MM.1S (cell line): ENCODE results near the gene PRKCE.

Experiments
- EZH2 ChIP-seq: fragments of 300-600 bp; sonication (generic); optimal IDR thresholded peaks from 2 replicates; pipeline ENCODE3; 2017; ENCODE audit warnings: low read depth, mild to moderate bottlenecking, antibody characterized with exemption, low read length, mixed read lengths
- EZH2phosphoT487 ChIP-seq: fragments of 300-600 bp; sonication (generic); IDR thresholded peaks from 2 replicates; pipeline ENCODE4 v1.6.1; 2018; ENCODE audit warnings: antibody characterized with exemption, low read length

DNA sequence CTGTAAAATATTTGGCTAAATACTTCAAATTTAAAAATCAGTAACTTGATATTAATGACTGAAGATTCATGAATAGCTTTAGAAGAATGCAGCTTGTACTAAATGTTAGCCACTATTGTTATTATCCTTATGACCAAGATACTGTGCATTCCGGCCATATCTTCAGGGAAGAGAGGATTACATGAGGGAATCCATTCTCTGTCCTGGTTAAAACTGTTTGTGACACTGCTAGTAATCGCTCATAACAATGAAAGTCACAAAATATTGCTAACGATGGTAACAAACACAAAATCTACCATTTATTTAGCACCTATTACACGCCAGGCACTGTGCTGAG, 217.7 kb downstream of the PRKCE start:
- TF ChIP-seq EZH2 (no peak), EZH2phosphoT487 (no peak)
